Naive thymus-derived CD4-positive, alpha-beta T cell (primary cell): ENCODE measurements around the gene UGT1A6. TPM values are rescaled to one million over a fixed set of nuclear protein-coding genes. Genes with fewer than 3 reads are reported as not detected.
"Not testable (repeated sequence)": the region's sequence is repeated elsewhere in the genome, so short reads cannot be mapped to it uniquely, and the experiment has no call there.

Source experiments
- ATAC-seq: fragments of 150-1000 bp; cut with Tn5 transposase; 2 replicates; pipeline ENCODE4 v1.10.0; 2021; ENCODE audit warnings: mild to moderate bottlenecking, moderate library complexity
- CTCF ChIA-PET: fragments of 350-600 bp; sonication (Branson Sonifier 250); formaldehyde crosslinking; loops from one replicate; lab custom pipeline; 2021; ENCODE audit warnings: antibody characterized with exemption; lab: Charles Lee
- POLR2A ChIA-PET: fragments of 350-600 bp; sonication (Branson Sonifier 250); formaldehyde crosslinking; loops from one replicate; lab custom pipeline; 2021; ENCODE audit warnings: antibody characterized with exemption, inconsistent platforms; lab: Charles Lee
- DNase-seq, 9 donors: peaks; one replicate each; pipeline versions ENCODE4 v3.0.0 to v3.0.0-alpha.2; 2020 to 2022; ENCODE audit warnings: mixed read lengths in 1 of 9
- H3K27ac ChIP-seq: one replicate; pipeline ENCODE4 v1.7.0; 2013; ENCODE audit warnings: mild to moderate bottlenecking, low read depth, low read length, moderate library complexity
- H3K27me3 ChIP-seq, 2 donors: one replicate each; pipeline ENCODE4 v1.7.0; 2013; ENCODE audit warnings: low read length in 2 of 2, mild to moderate bottlenecking in 2 of 2, moderate library complexity in 2 of 2; ENCODE audit not compliant: control insufficient read depth in 2 of 2, insufficient read depth in 2 of 2
- H3K36me3 ChIP-seq, 3 experiments: 1 replicate in 2 of 3; 2 replicates in 1 of 3; pipeline ENCODE4 v1.7.0; 2013; ENCODE audit warnings: low read length in 3 of 3, mild to moderate bottlenecking in 3 of 3, moderate library complexity in 1 of 3; ENCODE audit not compliant: insufficient read depth in 3 of 3, control insufficient read depth in 2 of 3
- H3K4me1 ChIP-seq, 2 donors: one replicate each; pipeline ENCODE4 v1.7.0; 2013; ENCODE audit warnings: low read length in 2 of 2, mild to moderate bottlenecking in 2 of 2, moderate library complexity in 1 of 2; ENCODE audit not compliant: control insufficient read depth in 2 of 2, insufficient read depth in 2 of 2
- H3K4me3 ChIP-seq: 2 replicates; pipeline ENCODE4 v1.7.0; 2013; ENCODE audit warnings: mild to moderate bottlenecking, low read length
- H3K9me3 ChIP-seq, 3 experiments: 1 replicate in 2 of 3; 2 replicates in 1 of 3; pipeline ENCODE4 v1.7.0; 2013; ENCODE audit warnings: low read length in 3 of 3; ENCODE audit not compliant: control insufficient read depth in 2 of 3
- H3K27ac Mint-ChIP-seq, 9 donors: one replicate each; pipeline ENCODE4 v1.8.0; 2020 to 2022; ENCODE audit warnings: mixed read lengths in 9 of 9, mild to moderate bottlenecking in 8 of 9, moderate library complexity in 5 of 9, inconsistent platforms in 2 of 9
- H3K27me3 Mint-ChIP-seq, 5 donors: one replicate each; pipeline ENCODE4 v1.8.0; 2021 to 2022; ENCODE audit warnings: mixed read lengths in 5 of 5, mild to moderate bottlenecking in 1 of 5
- H3K36me3 Mint-ChIP-seq, 5 donors: one replicate each; pipeline ENCODE4 v1.8.0; 2020 to 2022; ENCODE audit warnings: mixed read lengths in 5 of 5, mild to moderate bottlenecking in 3 of 5, inconsistent platforms in 1 of 5
- H3K4me1 Mint-ChIP-seq, 7 donors: one replicate each; pipeline ENCODE4 v1.8.0; 2020 to 2022; ENCODE audit warnings: mixed read lengths in 7 of 7, mild to moderate bottlenecking in 3 of 7, inconsistent platforms in 1 of 7
- H3K4me3 Mint-ChIP-seq, 10 donors: one replicate each; pipeline ENCODE4 v1.8.0; 2020 to 2022; ENCODE audit warnings: mild to moderate bottlenecking in 10 of 10, mixed read lengths in 10 of 10, moderate library complexity in 6 of 10, inconsistent platforms in 2 of 10
- H3K9me3 Mint-ChIP-seq, 11 donors: one replicate each; pipeline ENCODE4 v1.8.0; 2020 to 2022; ENCODE audit warnings: mixed read lengths in 11 of 11, mild to moderate bottlenecking in 4 of 11, inconsistent platforms in 1 of 11, moderate library complexity in 1 of 11
- intact Hi-C, 2 donors: fragments of 100-400 bp; cut with micrococcal nuclease; formaldehyde crosslinking; loops; one replicate each; pipeline ENCODE4 v1.15.1; 2023
- polyA plus RNA-seq, 2 donors: library from polyadenylated mRNA; unstranded; fragments of 300-500 nt; fragmentation: Illumina TruSeq; gene quantifications; one replicate each; pipeline ENCODE4 v1.2.3, GENCODE V29; 2021
- total RNA-seq, 6 experiments: library from RNA in 5 of 6; stranded (reverse) in 5 of 6; gene quantifications; 1 replicate in 5 of 6; 2 replicates in 1 of 6; pipeline ENCODE4 v1.2.3 and lab custom pipeline; 2021 to 2026

Gene UGT1A6
- total and polyA plus RNA-seq, 7 experiments from 2014 or later = not detected

DNA sequence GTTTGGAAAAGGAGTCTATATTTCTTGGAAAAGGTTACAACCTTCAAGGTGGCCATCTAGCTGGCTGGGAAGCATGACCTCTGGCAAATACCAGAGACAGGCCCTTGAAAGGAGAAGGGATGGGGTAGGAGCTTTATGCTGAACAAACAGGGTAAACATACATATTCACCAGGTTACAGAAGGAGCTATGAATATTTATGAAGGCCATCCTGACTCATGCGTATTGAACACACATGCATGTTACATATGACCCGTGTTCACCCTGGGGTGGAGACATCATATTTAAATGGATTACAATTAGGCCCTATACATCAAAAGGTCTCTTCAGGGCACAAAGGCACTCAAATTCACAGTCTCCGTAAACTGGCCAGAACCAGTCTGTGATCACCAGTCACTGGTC is 36.7 kb upstream of the UGT1A6 start:
- H3K27ac Mint-ChIP-seq, intact Hi-C loops, H3K36me3 Mint-ChIP-seq, H3K4me3 Mint-ChIP-seq, H3K27me3 ChIP-seq, H3K36me3 ChIP-seq, H3K9me3 ChIP-seq, H3K9me3 Mint-ChIP-seq, DNase-seq, H3K4me1 ChIP-seq, CTCF ChIA-PET, H3K27ac ChIP-seq, H3K4me1 Mint-ChIP-seq, H3K4me3 ChIP-seq, ATAC-seq, POLR2A ChIA-PET: not testable (repeated sequence)
- peaks cover 18 to 45% (median 26%) of the 10 kb centered on the region in 5 donors for H3K27me3 Mint-ChIP-seq

DNA sequence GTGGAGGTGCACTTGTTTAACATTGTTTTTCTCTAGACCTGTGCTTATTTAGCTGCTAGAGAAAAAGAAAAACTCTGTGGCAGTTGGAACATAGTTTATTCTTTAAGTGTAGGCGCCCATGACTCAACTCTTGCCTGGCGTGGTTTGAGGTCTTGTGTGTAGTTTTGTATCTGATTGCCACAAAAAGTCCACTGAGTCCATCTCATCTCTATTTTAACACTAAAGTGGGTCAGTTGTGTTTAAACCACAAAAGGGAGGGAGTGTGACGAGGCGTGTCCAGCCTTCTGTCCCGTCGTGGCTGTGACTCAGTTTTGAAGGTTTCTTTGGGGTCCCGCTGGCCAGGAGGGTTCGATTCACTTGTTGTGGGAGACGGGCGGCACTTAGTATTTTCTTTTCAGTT is 36.2 kb upstream of the UGT1A6 start:
- H3K36me3 ChIP-seq = no peaks in the 10 kb centered on the region
- H3K27me3 ChIP-seq = no peaks in the 10 kb centered on the region
- intact Hi-C loops = no loop called here
- no peaks in the 10 kb centered on the region for H3K9me3 ChIP-seq
- DNase-seq = no peak
- ChIA-PET POLR2A (no interaction called here), CTCF (no interaction called here)
- no peak overlapping the region for H3K27ac Mint-ChIP-seq
- H3K9me3 Mint-ChIP-seq = peaks cover 0 to 1% (median 0%) of the 10 kb centered on the region in 11 donors
- H3K4me3 ChIP-seq = no peak overlapping the region
- H3K27ac ChIP-seq = no peak overlapping the region
- no peaks in the 10 kb centered on the region for H3K4me1 ChIP-seq
- H3K4me1 Mint-ChIP-seq = no peaks in the 10 kb centered on the region
- ATAC-seq = no peak
- no peaks in the 10 kb centered on the region for H3K36me3 Mint-ChIP-seq
- H3K27me3 Mint-ChIP-seq = peaks cover 21 to 50% (median 31%) of the 10 kb centered on the region in 5 donors
- no peak overlapping the region for H3K4me3 Mint-ChIP-seq

DNA sequence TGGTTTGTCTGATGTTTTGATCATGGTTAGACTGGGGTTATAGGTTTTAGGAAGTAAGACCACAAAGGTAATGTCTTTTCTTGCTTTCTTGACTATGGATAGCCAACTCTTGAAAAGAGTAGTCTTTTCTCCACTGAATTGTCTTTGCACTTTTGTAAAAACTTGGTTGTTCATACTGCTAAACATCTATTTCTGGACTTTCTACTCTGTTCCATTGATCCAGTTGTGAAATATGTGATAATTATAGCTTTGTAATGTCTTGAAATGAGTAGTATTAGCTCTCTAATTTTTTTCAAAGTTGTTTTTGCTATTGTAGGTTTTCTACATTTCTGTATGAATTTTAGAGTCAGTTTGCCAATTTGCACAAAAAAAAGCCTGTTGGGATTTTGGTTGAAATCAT is 34.1 kb upstream of the UGT1A6 start:
- intact Hi-C loops = no loop called here
- no peak for DNase-seq
- no peaks in the 10 kb centered on the region for H3K36me3 Mint-ChIP-seq
- Histone ChIP-seq H3K27ac (no peak overlapping the region), H3K36me3 (no peaks in the 10 kb centered on the region), H3K4me3 (no peak overlapping the region), H3K27me3 (no peaks in the 10 kb centered on the region), H3K4me1 (no peaks in the 10 kb centered on the region), H3K9me3 (no peaks in the 10 kb centered on the region)
- ChIA-PET CTCF (no interaction called here), POLR2A (no interaction called here)
- H3K4me3 Mint-ChIP-seq = no peak overlapping the region
- no peak for ATAC-seq
- no peak overlapping the region for H3K27ac Mint-ChIP-seq
- H3K9me3 Mint-ChIP-seq = peaks cover 0 to 7% (median 0%) of the 10 kb centered on the region in 11 donors
- no peaks in the 10 kb centered on the region for H3K4me1 Mint-ChIP-seq
- peaks cover 16 to 55% (median 32%) of the 10 kb centered on the region in 5 donors for H3K27me3 Mint-ChIP-seq

DNA sequence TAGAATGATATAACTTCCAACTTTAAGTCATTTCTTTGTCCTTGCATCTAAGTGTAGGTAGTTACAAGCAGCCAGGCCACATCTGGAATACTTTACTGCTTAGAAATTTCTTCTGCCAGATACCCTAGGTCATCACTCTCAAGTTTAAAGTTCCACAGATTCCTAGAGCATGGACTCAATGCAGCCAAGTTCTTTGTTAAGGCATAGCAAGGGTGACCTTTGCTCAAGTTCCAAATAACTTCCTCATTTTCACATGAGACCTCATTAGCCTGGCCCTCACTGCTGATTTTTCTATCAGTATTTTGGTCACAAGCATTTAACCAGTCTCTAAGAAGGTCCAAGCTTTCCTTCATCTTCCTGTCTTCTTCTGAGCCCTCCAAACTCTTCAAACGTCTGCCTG is 28.8 kb upstream of the UGT1A6 start:
- ChIA-PET POLR2A (no interaction called here), CTCF (no interaction called here)
- intact Hi-C loops = no loop called here
- no peaks in the 10 kb centered on the region for H3K4me1 ChIP-seq
- no peaks in the 10 kb centered on the region for H3K36me3 ChIP-seq
- H3K27ac Mint-ChIP-seq = no peak overlapping the region
- H3K36me3 Mint-ChIP-seq = no peaks in the 10 kb centered on the region
- H3K9me3 ChIP-seq = no peaks in the 10 kb centered on the region
- H3K4me3 ChIP-seq = no peak overlapping the region
- no peak overlapping the region for H3K27ac ChIP-seq
- H3K27me3 Mint-ChIP-seq = peaks cover 21 to 65% (median 43%) of the 10 kb centered on the region in 5 donors
- ATAC-seq (no peak), DNase-seq (no peak)
- H3K4me1 Mint-ChIP-seq = no peaks in the 10 kb centered on the region
- H3K27me3 ChIP-seq = no peaks in the 10 kb centered on the region
- no peak overlapping the region for H3K4me3 Mint-ChIP-seq
- peaks cover 0 to 35% (median 9%) of the 10 kb centered on the region in 11 donors for H3K9me3 Mint-ChIP-seq

DNA sequence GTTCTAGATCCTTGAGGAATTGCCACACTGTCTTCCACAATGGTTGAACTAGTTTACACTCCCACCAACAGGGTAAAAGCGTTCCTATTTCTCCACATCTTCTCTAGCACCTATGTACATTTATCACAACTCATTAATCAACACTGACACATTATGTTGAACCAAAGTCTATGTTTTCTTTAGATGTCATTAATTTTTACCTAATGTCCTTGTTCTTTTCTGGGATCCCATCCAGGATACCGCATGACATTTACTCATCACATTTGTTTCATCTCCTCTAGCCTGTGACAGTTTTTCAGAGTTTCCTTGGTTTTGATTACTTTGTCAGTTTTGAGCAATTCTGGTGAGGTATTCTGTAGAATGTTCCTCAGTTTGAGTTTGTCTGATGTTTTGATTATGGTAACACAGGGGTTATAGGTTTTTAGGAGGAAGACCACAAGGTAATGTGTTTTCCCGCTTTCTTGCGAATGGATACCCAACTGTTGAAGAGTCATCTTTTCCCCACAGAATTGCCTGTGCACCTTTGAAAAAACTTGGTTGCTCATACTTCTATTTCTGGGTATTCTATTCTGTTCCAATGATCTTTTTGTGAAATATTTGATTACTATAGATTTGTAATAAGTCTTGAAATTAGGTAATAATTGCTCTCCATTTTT is 24.0 kb upstream of the UGT1A6 start:
- ChIA-PET CTCF (no interaction called here), POLR2A (no interaction called here)
- no peak for DNase-seq
- Mint-ChIP-seq H3K27ac (no peak overlapping the region), H3K27me3 (peaks cover 15 to 57% (median 38%) of the 10 kb centered on the region in 5 donors), H3K4me1 (no peaks in the 10 kb centered on the region), H3K36me3 (no peaks in the 10 kb centered on the region), H3K4me3 (no peak overlapping the region), H3K9me3 (peaks cover 0 to 39% (median 9%) of the 10 kb centered on the region in 11 donors)
- Histone ChIP-seq H3K4me3 (no peak overlapping the region), H3K27me3 (no peaks in the 10 kb centered on the region), H3K9me3 (no peaks in the 10 kb centered on the region), H3K27ac (no peak overlapping the region), H3K4me1 (no peaks in the 10 kb centered on the region), H3K36me3 (no peaks in the 10 kb centered on the region)
- intact Hi-C loops = no loop called here
- no peak for ATAC-seq

DNA sequence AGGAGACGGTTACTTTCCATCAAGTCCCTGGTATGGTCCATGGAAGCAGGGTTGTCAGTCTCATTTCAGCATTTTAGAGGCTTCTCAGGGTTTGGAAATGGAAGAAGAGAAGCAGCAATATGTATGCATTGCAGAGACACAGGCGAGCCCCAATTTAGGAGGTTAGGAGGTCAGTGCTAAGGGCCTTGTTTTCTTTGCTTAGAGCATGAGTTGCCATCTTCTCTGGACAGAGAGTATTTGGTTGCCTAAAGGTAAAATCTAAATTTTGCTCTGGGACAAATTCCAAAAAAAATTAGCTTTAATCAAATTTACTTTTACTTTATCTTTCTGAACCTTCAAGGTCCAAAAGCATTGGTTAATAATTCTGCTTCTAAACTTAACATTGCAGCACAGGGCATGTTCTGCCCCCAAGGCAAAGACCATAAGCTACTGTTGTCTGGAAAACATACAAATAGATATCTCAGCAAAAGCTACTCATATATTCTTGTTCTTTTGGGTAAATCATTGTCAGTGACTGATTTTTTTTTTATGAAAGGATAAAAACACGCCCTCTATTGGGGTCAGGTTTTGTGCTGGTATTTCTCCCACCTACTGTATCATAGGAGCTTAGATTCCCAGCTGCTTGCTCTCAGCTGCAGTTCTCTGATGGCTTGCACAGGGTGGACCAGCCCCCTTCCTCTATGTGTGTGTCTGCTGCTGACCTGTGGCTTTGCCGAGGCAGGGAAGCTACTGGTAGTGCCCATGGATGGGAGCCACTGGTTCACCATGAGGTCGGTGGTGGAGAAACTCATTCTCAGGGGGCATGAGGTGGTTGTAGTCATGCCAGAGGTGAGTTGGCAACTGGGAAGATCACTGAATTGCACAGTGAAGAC is 21.2 kb upstream of the UGT1A6 start, which contains the start of gene UGT1A9:
TSS of gene UGT1A9 (plus strand) at position 609 of the 872 bp plus-strand sequence. CDS start at position 646, 37 bp downstream.
- H3K4me1 ChIP-seq = no peaks in the 10 kb centered on the region
- H3K27me3 ChIP-seq = no peaks in the 10 kb centered on the region
- Mint-ChIP-seq H3K4me1 (no peaks in the 10 kb centered on the region), H3K36me3 (no peaks in the 10 kb centered on the region), H3K27me3 (peaks cover 19 to 48% (median 28%) of the 10 kb centered on the region in 5 donors), H3K4me3 (no peak within 1 kb of the TSS), H3K9me3 (peaks cover 0 to 22% (median 7%) of the 10 kb centered on the region in 11 donors), H3K27ac (peak within 1 kb of the TSS in 1 of 9 donors; percentile 20)
- no peaks in the 10 kb centered on the region for H3K9me3 ChIP-seq
- CTCF ChIA-PET = no interaction called here
- no peak within 1 kb of the TSS for H3K27ac ChIP-seq
- H3K36me3 ChIP-seq = no peaks in the 10 kb centered on the region
- H3K4me3 ChIP-seq = no peak within 1 kb of the TSS
- intact Hi-C loops = no loop called here
- ATAC-seq (no peak), DNase-seq (no peak)
- POLR2A ChIA-PET = interaction anchor here (0.5 kb wide), 1 partner anchor 8 kb away, joined by 3 read pairs; no protein-coding TSS in a partner anchor
